K562 (cell line): ENCODE data around the gene BCAN.

Experiments used
- CTCF ChIP-seq, 3 experiments: IDR thresholded peaks in 2 of 3; conservative IDR thresholded peaks in 1 of 3; 2 replicates each; pipeline ENCODE4 v1.5.1; 2011 to 2012; ENCODE audit warnings: low read length in 3 of 3, mild to moderate bottlenecking in 3 of 3, control low read depth in 2 of 3, improper control_type of control experiment in 1 of 3, inconsistent platforms in 1 of 3, low read depth in 1 of 3, mixed read lengths in 1 of 3, moderate library complexity in 1 of 3; ENCODE audit not compliant: insufficient read depth in 2 of 3
- ETV1 ChIP-seq: fragments of 450-650 bp; conservative IDR thresholded peaks from 2 replicates; pipeline ENCODE4 v1.6.1; 2016; ENCODE audit warnings: missing genetic modification characterization, control low read depth, low read depth, missing compliant biosample characterization
- EZH2 ChIP-seq: IDR thresholded peaks from 2 replicates; pipeline ENCODE4 v1.6.1; 2012; ENCODE audit warnings: low read depth, mild to moderate bottlenecking, inconsistent platforms, low read length, borderline replicate concordance
- RBM22 ChIP-seq: fragments of 200-400 bp; formaldehyde crosslinking; IDR thresholded peaks from 2 replicates; pipeline ENCODE4 v1.6.1; 2018; ENCODE audit warnings: low read length, low read depth; ENCODE audit not compliant: poor library complexity, severe bottlenecking
- ZNF224 ChIP-seq: sonication (generic); formaldehyde crosslinking; IDR thresholded peaks from 2 replicates; pipeline ENCODE4 v1.8.0; 2022; ENCODE audit warnings: mild to moderate bottlenecking, missing genetic modification reagents
- ZNF23 ChIP-seq: fragments of 250-450 bp; sonication (Bioruptor Pico); IDR thresholded peaks from 2 replicates; pipeline ENCODE4 v1.4.0; 2020; ENCODE audit warnings: mild to moderate bottlenecking

- no peak for TF ChIP-seq CTCF (IDR thresholded peaks at IDR 0.05 in 2 of 3, conservative IDR thresholded peaks at IDR 0.05 in 1 of 3; ENCODE audit: insufficient read depth in 2 of 3, low read depth in 1 of 3, low read length in 3 of 3)
- TF ChIP-seq EZH2, result no peak
- TF ChIP-seq ZNF23, result no peak
- no peak for TF ChIP-seq RBM22
- no peak for TF ChIP-seq ZNF224 (CRISPR knock-in tag)
- TF ChIP-seq ETV1 (tag), result no peak
These were observed 51.3 kb downstream of the BCAN start for GRCh38 chr1:156692925-156693847.
